ENCODE results near the gene PGLYRP1. TPM values are rescaled to one million over a fixed set of nuclear protein-coding genes. Genes with fewer than 3 reads are reported as not detected.

The PGLYRP1 gene
- total RNA-seq, 2 experiments from 2014 or later = not detected

- H3K27ac ChIP-seq (ENCODE audit: low read depth in 1 of 2, low read length in 2 of 2) = no peak overlapping the region
- Mint-ChIP-seq H3K27ac (no peak overlapping the region), H3K4me3 (no peak overlapping the region), H3K36me3 (ENCODE audit: low read depth) (no peaks in the 10 kb centered on the region), H3K4me1 (ENCODE audit: low read depth) (no peaks in the 10 kb centered on the region), H3K27me3 (peaks cover 24% of the 10 kb centered on the region), H3K9me3 (no peaks in the 10 kb centered on the region)
- TF ChIP-seq, protein P1, sequence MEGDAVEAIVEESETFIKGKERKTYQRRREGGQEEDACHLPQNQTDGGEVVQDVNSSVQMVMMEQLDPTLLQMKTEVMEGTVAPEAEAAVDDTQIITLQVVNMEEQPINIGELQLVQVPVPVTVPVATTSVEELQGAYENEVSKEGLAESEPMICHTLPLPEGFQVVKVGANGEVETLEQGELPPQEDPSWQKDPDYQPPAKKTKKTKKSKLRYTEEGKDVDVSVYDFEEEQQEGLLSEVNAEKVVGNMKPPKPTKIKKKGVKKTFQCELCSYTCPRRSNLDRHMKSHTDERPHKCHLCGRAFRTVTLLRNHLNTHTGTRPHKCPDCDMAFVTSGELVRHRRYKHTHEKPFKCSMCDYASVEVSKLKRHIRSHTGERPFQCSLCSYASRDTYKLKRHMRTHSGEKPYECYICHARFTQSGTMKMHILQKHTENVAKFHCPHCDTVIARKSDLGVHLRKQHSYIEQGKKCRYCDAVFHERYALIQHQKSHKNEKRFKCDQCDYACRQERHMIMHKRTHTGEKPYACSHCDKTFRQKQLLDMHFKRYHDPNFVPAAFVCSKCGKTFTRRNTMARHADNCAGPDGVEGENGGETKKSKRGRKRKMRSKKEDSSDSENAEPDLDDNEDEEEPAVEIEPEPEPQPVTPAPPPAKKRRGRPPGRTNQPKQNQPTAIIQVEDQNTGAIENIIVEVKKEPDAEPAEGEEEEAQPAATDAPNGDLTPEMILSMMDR (IDR thresholded peaks at IDR 0.05) = no peak
- ATAC-seq (ENCODE audit: poor library complexity) = no peak
- peaks cover 0 to 12% of the 10 kb centered on the region in 2 experiments for H3K27me3 ChIP-seq (ENCODE audit: control insufficient read depth in 1 of 2, insufficient read depth in 2 of 2, low read length in 2 of 2)
- no peak overlapping the region for H3K4me3 ChIP-seq (ENCODE audit: low read length)
- intact Hi-C loops (cut with DNase I, micrococcal nuclease) = no loop called here
- DNase-seq = no peak
- H3K36me3 ChIP-seq (ENCODE audit: insufficient read depth, low read length) = no peaks in the 10 kb centered on the region
- CTCF ChIA-PET = no interaction called here
- peaks cover 0 to 23% of the 10 kb centered on the region in 2 experiments for H3K9me3 ChIP-seq (ENCODE audit: control insufficient read depth in 1 of 2, insufficient read depth in 1 of 2, low read length in 2 of 2)
- H3K4me1 ChIP-seq (ENCODE audit: insufficient read depth, low read length) = no peaks in the 10 kb centered on the region
- POLR2A ChIA-PET = no interaction called here
Observed at GRCh38 chr19:46035546-46035945, 12.7 kb upstream of the PGLYRP1 start.

GRCh38 chr19:46033401-46033800 is 10.5 kb upstream of the PGLYRP1 start:
- H3K27ac Mint-ChIP-seq = no peak overlapping the region
- Histone ChIP-seq H3K9me3 (ENCODE audit: control insufficient read depth in 1 of 2, insufficient read depth in 1 of 2, low read length in 2 of 2) (peaks cover 0 to 23% of the 10 kb centered on the region in 2 experiments), H3K4me3 (ENCODE audit: low read length) (no peak overlapping the region), H3K4me1 (ENCODE audit: insufficient read depth, low read length) (peaks cover 5% of the 10 kb centered on the region), H3K36me3 (ENCODE audit: insufficient read depth, low read length) (no peaks in the 10 kb centered on the region), H3K27me3 (ENCODE audit: control insufficient read depth in 1 of 2, insufficient read depth in 2 of 2, low read length in 2 of 2) (peaks cover 0 to 7% of the 10 kb centered on the region in 2 experiments), H3K27ac (ENCODE audit: low read depth in 1 of 2, low read length in 2 of 2) (no peak overlapping the region)
- TF ChIP-seq, protein P1 (IDR thresholded peaks at IDR 0.05) = no peak
- peaks cover 20% of the 10 kb centered on the region for H3K27me3 Mint-ChIP-seq
- CTCF ChIA-PET = no interaction called here
- H3K4me3 Mint-ChIP-seq = no peak overlapping the region
- no peaks in the 10 kb centered on the region for H3K36me3 Mint-ChIP-seq (ENCODE audit: low read depth)
- POLR2A ChIA-PET = no interaction called here
- intact Hi-C loops (cut with DNase I, micrococcal nuclease) = no loop called here
- no peaks in the 10 kb centered on the region for H3K9me3 Mint-ChIP-seq
- ATAC-seq (ENCODE audit: poor library complexity) (no peak), DNase-seq (no peak)
- peaks cover 4% of the 10 kb centered on the region for H3K4me1 Mint-ChIP-seq (ENCODE audit: low read depth)

DNA sequence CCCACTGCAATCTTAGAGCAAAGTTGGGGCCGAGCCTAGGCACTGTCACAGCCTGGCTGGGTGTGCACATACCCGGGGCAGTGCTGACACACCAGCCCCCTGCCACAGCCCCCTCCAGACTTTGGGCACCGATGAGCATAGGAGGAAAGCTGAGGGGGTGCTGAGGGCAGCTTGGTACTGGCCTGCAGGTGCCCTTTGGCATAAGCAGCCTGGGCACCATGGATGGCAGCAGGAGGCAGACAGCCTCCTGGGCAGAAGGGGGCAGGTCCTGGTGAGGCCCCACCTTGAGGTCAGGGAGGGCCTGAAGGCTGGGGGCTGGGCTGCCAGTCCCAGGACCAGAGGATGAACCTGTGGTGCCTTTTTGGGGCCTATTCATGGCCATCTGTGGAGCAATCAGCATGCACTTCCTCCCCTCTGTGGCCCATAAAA is 9.8 kb upstream of the PGLYRP1 start:
- no peak overlapping the region for H3K4me3 ChIP-seq (ENCODE audit: low read length)
- DNase-seq = no peak
- intact Hi-C loops (cut with DNase I, micrococcal nuclease) = no loop called here
- peaks cover 0 to 11% of the 10 kb centered on the region in 2 experiments for H3K27me3 ChIP-seq (ENCODE audit: control insufficient read depth in 1 of 2, insufficient read depth in 2 of 2, low read length in 2 of 2)
- H3K4me3 Mint-ChIP-seq = no peak overlapping the region
- H3K27me3 Mint-ChIP-seq = peaks cover 20% of the 10 kb centered on the region
- TF ChIP-seq, protein P1 (IDR thresholded peaks at IDR 0.05) = no peak
- CTCF ChIA-PET = interaction anchor here (1.0 kb wide), 1 partner anchor 233 kb away, joined by 4 read pairs; no protein-coding TSS in a partner anchor
- H3K27ac Mint-ChIP-seq = no peak overlapping the region
- peaks cover 0 to 23% of the 10 kb centered on the region in 2 experiments for H3K9me3 ChIP-seq (ENCODE audit: control insufficient read depth in 1 of 2, insufficient read depth in 1 of 2, low read length in 2 of 2)
- no peak overlapping the region for H3K27ac ChIP-seq (ENCODE audit: low read depth in 1 of 2, low read length in 2 of 2)
- no peak for ATAC-seq (ENCODE audit: poor library complexity)
- no peaks in the 10 kb centered on the region for H3K36me3 ChIP-seq (ENCODE audit: insufficient read depth, low read length)
- H3K36me3 Mint-ChIP-seq (ENCODE audit: low read depth) = no peaks in the 10 kb centered on the region
- no peaks in the 10 kb centered on the region for H3K9me3 Mint-ChIP-seq
- H3K4me1 Mint-ChIP-seq (ENCODE audit: low read depth) = peaks cover 4% of the 10 kb centered on the region
- POLR2A ChIA-PET = no interaction called here
- peaks cover 5% of the 10 kb centered on the region for H3K4me1 ChIP-seq (ENCODE audit: insufficient read depth, low read length)
